ENCODE measurements around the gene PMM1. TPM values are rescaled to one million over a fixed set of nuclear protein-coding genes. Genes with fewer than 3 reads are reported as not detected.
"Not testable (repeated sequence)": the region's sequence is repeated elsewhere in the genome, so short reads cannot be mapped to it uniquely, and the experiment has no call there.

PMM1 gene
- total RNA-seq, 2 experiments from 2014 or later = 45.1 to 46.4 TPM

GRCh38 chr22:41575533-41575932 is 14.1 kb downstream of the PMM1 start:
- Mint-ChIP-seq H3K27me3 (no peaks in the 10 kb centered on the region), H3K9me3 (no peaks in the 10 kb centered on the region), H3K4me1 (ENCODE audit: low read depth) (no peaks in the 10 kb centered on the region), H3K4me3 (no peak overlapping the region), H3K27ac (no peak overlapping the region), H3K36me3 (peaks cover 15% of the 10 kb centered on the region)
- intact Hi-C loops (cut with micrococcal nuclease) = no loop called here
- CTCF ChIA-PET = no interaction called here
- no peak for DNase-seq
- POLR2A ChIA-PET = no interaction called here

- POLR2A ChIA-PET = no interaction called here
- Mint-ChIP-seq H3K27ac (no peak overlapping the region), H3K36me3 (peaks cover 15% of the 10 kb centered on the region), H3K4me3 (no peak overlapping the region), H3K27me3 (no peaks in the 10 kb centered on the region), H3K4me1 (ENCODE audit: low read depth) (no peaks in the 10 kb centered on the region), H3K9me3 (no peaks in the 10 kb centered on the region)
- CTCF ChIA-PET = no interaction called here
- DNase-seq = no peak
- intact Hi-C loops (cut with micrococcal nuclease) = no loop called here
Measured at GRCh38 chr22:41574847-41575381, 14.7 kb downstream of the PMM1 start.

GRCh38 chr22:41573677-41574076 is 16.0 kb downstream of the PMM1 start:
- Mint-ChIP-seq H3K27me3 (no peaks in the 10 kb centered on the region), H3K9me3 (no peaks in the 10 kb centered on the region), H3K4me1 (ENCODE audit: low read depth) (no peaks in the 10 kb centered on the region), H3K36me3 (peaks cover 15% of the 10 kb centered on the region), H3K4me3 (no peak overlapping the region), H3K27ac (no peak overlapping the region)
- intact Hi-C loops (cut with micrococcal nuclease) = no loop called here
- DNase-seq = no peak
- POLR2A ChIA-PET = no interaction called here
- CTCF ChIA-PET = no interaction called here

GRCh38 chr22:41572305-41572704 is 17.3 kb downstream of the PMM1 start:
- peaks cover 12% of the 10 kb centered on the region for H3K36me3 Mint-ChIP-seq
- CTCF ChIA-PET; H3K4me3 Mint-ChIP-seq; intact Hi-C loops (cut with micrococcal nuclease); H3K9me3 Mint-ChIP-seq; H3K4me1 Mint-ChIP-seq (ENCODE audit: low read depth); H3K27me3 Mint-ChIP-seq; POLR2A ChIA-PET; DNase-seq; H3K27ac Mint-ChIP-seq: not testable (repeated sequence)

- intact Hi-C loops (cut with micrococcal nuclease) = no loop called here
- Mint-ChIP-seq H3K4me1 (ENCODE audit: low read depth) (no peaks in the 10 kb centered on the region), H3K36me3 (peaks cover 9% of the 10 kb centered on the region), H3K4me3 (no peak overlapping the region), H3K27me3 (no peaks in the 10 kb centered on the region), H3K27ac (no peak overlapping the region), H3K9me3 (no peaks in the 10 kb centered on the region)
- DNase-seq = no peak
- POLR2A ChIA-PET = interaction anchor here (2.4 kb wide), 1 partner anchor 18 kb away, joined by 7 read pairs; the partner anchor contains the start of gene PMM1
- CTCF ChIA-PET = interaction anchor here (0.6 kb wide), 1 partner anchor 353 kb away, joined by 3 read pairs; no protein-coding TSS in a partner anchor
Measured at GRCh38 chr22:41571786-41572185, 17.9 kb downstream of the PMM1 start.

- Mint-ChIP-seq H3K36me3 (no peaks in the 10 kb centered on the region), H3K27ac (no peak overlapping the region), H3K9me3 (no peaks in the 10 kb centered on the region), H3K4me3 (no peak overlapping the region), H3K4me1 (ENCODE audit: low read depth) (peaks cover 3% of the 10 kb centered on the region), H3K27me3 (no peaks in the 10 kb centered on the region)
- intact Hi-C loops (cut with micrococcal nuclease) = no loop called here
- ChIA-PET CTCF (no interaction called here), POLR2A (interaction anchor here (2.4 kb wide), 1 partner anchor 19 kb away, joined by 7 read pairs; the partner anchor contains the start of gene PMM1)
- no peak for DNase-seq
Measured at GRCh38 chr22:41570221-41570620, 19.4 kb downstream of the PMM1 start.

- POLR2A ChIA-PET = no interaction called here
Measured at GRCh38 chr22:41568811-41569210, 20.8 kb downstream of the PMM1 start.

GRCh38 chr22:41567512-41567768 is 22.2 kb downstream of the PMM1 start:
- ChIA-PET CTCF (no interaction called here), POLR2A (interaction anchor here (0.6 to 0.9 kb wide), 2 partner anchors 22 to 25 kb away, joined by 3 to 5 read pairs; partner anchors contain the start of gene PMM1)
- no peak overlapping the region for H3K4me3 Mint-ChIP-seq
- no peaks in the 10 kb centered on the region for H3K9me3 Mint-ChIP-seq
- H3K4me1 Mint-ChIP-seq (ENCODE audit: low read depth) = peaks cover 3% of the 10 kb centered on the region
- H3K27me3 Mint-ChIP-seq = no peaks in the 10 kb centered on the region
- H3K27ac Mint-ChIP-seq = no peak overlapping the region
- no peaks in the 10 kb centered on the region for H3K36me3 Mint-ChIP-seq
- intact Hi-C loops (cut with micrococcal nuclease) = no loop called here
- no peak for DNase-seq

More at GRCh38 chr22:41568811-41569210, 20.8 kb downstream of the PMM1 start:
- H3K4me3 Mint-ChIP-seq = no peak overlapping the region
- no peaks in the 10 kb centered on the region for H3K9me3 Mint-ChIP-seq
- H3K4me1 Mint-ChIP-seq (ENCODE audit: low read depth) = peaks cover 3% of the 10 kb centered on the region
- CTCF ChIA-PET = interaction anchor here (1.0 to 1.1 kb wide), 2 partner anchors 8 to 42 kb away, joined by 3 read pairs; no protein-coding TSS in a partner anchor
- no peaks in the 10 kb centered on the region for H3K36me3 Mint-ChIP-seq
- H3K27me3 Mint-ChIP-seq = no peaks in the 10 kb centered on the region
- no peak for DNase-seq
- intact Hi-C loops (cut with micrococcal nuclease) = no loop called here
- H3K27ac Mint-ChIP-seq = no peak overlapping the region

GRCh38 chr22:41565403-41566054 is 24.1 kb downstream of the PMM1 start:
- ChIA-PET CTCF (no interaction called here), POLR2A (no interaction called here)
- Mint-ChIP-seq H3K27ac (peak overlapping the region; percentile 39), H3K4me3 (no peak overlapping the region), H3K9me3 (no peaks in the 10 kb centered on the region), H3K27me3 (peaks cover 8% of the 10 kb centered on the region), H3K4me1 (ENCODE audit: low read depth) (peaks cover 3% of the 10 kb centered on the region), H3K36me3 (no peaks in the 10 kb centered on the region)
- peak; percentile 64 for DNase-seq
- intact Hi-C loops (cut with micrococcal nuclease) = no loop called here

GRCh38 chr22:41564563-41564962 is 25.1 kb downstream of the PMM1 start:
- Mint-ChIP-seq H3K4me1 (ENCODE audit: low read depth) (peaks cover 3% of the 10 kb centered on the region), H3K36me3 (no peaks in the 10 kb centered on the region), H3K27me3 (peaks cover 14% of the 10 kb centered on the region), H3K4me3 (no peak overlapping the region), H3K27ac (no peak overlapping the region), H3K9me3 (no peaks in the 10 kb centered on the region)
- POLR2A ChIA-PET = no interaction called here
- CTCF ChIA-PET = no interaction called here
- intact Hi-C loops (cut with micrococcal nuclease) = no loop called here
- DNase-seq = no peak

- no peak for DNase-seq
- peaks cover 14% of the 10 kb centered on the region for H3K27me3 Mint-ChIP-seq
- H3K9me3 Mint-ChIP-seq = no peaks in the 10 kb centered on the region
- POLR2A ChIA-PET = no interaction called here
- H3K4me3 Mint-ChIP-seq = no peak overlapping the region
- intact Hi-C loops (cut with micrococcal nuclease) = no loop called here
- CTCF ChIA-PET = no interaction called here
- H3K36me3 Mint-ChIP-seq = no peaks in the 10 kb centered on the region
- H3K27ac Mint-ChIP-seq = no peak overlapping the region
- H3K4me1 Mint-ChIP-seq (ENCODE audit: low read depth) = peaks cover 3% of the 10 kb centered on the region
Measured at GRCh38 chr22:41563051-41563711, 26.5 kb downstream of the PMM1 start.

GRCh38 chr22:41562461-41562860 is 27.2 kb downstream of the PMM1 start:
- Mint-ChIP-seq H3K4me1 (ENCODE audit: low read depth) (peaks cover 3% of the 10 kb centered on the region), H3K27ac (no peak overlapping the region), H3K9me3 (no peaks in the 10 kb centered on the region), H3K4me3 (no peak overlapping the region), H3K36me3 (no peaks in the 10 kb centered on the region), H3K27me3 (peaks cover 18% of the 10 kb centered on the region)
- ChIA-PET POLR2A (no interaction called here), CTCF (no interaction called here)
- DNase-seq = no peak
- intact Hi-C loops (cut with micrococcal nuclease) = no loop called here

- intact Hi-C loops (cut with micrococcal nuclease) = no loop called here
- H3K36me3 Mint-ChIP-seq = no peaks in the 10 kb centered on the region
- H3K4me1 Mint-ChIP-seq (ENCODE audit: low read depth) = peaks cover 3% of the 10 kb centered on the region
- no peak overlapping the region for H3K4me3 Mint-ChIP-seq
- no peak for DNase-seq
- ChIA-PET POLR2A (no interaction called here), CTCF (no interaction called here)
- peaks cover 20% of the 10 kb centered on the region for H3K27me3 Mint-ChIP-seq
- H3K27ac Mint-ChIP-seq = no peak overlapping the region
- H3K9me3 Mint-ChIP-seq = no peaks in the 10 kb centered on the region
Measured at GRCh38 chr22:41561788-41562187, 27.9 kb downstream of the PMM1 start.

Data from activated CD4-positive, alpha-beta memory T cell treated with anti-CD3 and anti-CD28 coated beads for 36 hours (primary cell).